HG03025 (cell line): ENCODE measurements around the gene MAML2.

Experiments
- ATAC-seq: cut with Tn5 transposase; IDR thresholded peaks from one replicate; pipeline ENCODE4 v1.9.1; 2021; ENCODE audit warnings: mild to moderate bottlenecking, moderate library complexity; ENCODE audit not compliant: unreplicated experiment, low FRiP score

MAML2 gene

GRCh38 chr11:96339706-96340554 lies 3.1 kb downstream of the MAML2 start:
- no peak for ATAC-seq

DNA sequence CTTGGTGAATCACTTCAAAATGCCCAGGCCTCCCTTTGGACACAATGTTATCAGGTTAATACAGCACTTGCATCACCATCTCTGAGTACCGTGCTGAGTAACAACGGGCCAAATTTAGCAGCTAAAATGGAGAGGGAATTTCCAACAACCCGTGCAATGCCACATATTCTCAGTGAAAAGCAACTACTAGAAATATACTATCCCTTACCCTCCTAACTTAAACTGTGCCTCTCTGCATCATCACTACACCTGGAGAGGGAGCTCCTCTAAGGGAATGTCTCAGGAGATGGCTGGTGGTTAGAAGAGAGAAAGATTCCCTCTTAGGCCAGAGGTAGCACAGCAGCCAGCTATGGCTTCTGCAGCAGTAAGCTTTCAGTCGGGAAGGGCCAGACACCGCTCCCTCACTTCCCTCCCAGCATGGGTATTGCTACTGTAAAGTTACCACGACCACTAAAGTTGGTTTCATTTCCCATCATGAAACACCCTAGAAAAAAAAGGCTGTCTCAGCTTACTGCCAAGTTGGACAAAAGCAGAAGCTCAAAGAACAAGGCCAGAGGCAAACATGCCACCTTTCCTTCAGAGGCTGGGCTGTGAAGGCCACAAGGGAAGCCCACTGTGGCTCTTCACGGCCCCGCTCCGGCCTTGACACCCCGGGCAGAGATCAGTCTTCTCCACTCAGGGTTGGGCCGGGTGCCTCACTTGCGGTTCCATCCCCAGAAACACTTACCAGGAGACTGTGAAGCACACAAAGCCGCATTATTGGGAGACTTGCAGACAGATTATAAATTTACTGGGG lies 3.9 kb downstream of the MAML2 start:
- peak; percentile 39 for ATAC-seq

DNA sequence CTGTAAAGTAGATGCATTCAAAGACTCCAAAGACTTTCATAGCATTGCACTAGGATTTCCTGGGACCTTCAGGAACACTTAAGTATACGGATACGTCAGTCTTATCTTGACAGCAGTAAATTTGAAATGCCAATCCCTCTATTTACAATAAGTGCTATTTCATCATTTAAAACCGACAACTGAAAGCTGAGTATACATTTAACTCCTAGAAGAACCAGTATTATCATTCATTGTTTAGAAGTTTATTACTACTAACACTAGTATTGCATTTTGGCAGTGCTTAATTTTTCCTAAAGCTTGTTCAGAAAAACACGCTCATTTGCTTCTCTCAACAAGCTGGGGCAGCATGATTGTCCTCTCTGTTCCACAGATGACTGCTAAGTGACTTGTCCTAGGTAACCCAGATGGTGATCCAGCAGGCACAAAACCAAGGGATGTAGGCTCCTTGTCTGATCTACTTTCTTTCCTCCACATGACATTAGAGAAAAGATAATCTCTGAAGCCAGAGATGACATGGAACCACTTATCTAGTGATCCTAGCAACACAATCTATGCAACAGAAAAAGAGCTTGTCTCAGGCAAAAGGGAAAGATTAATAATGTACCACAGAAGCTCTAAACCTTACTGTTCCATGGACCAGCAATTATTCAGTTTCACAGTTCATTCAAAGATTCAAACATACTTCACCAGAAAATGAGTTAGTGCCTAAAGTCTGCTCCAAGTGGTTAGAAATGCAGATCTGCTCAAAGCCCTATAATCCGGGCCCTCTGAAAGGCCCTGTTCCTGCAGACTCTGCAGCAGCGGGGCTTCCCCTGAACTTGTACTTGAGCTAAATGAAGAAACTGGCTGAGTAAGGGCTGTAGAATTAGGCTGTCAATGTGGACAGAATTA lies 5.2 kb downstream of the MAML2 start:
- ATAC-seq: peak; percentile 35

- no peak for ATAC-seq
These were observed 7.6 kb downstream of the MAML2 start for GRCh38 chr11:96335388-96335787.

GRCh38 chr11:96334219-96334618 lies 8.8 kb downstream of the MAML2 start:
- ATAC-seq: no peak

GRCh38 chr11:96333191-96333719 lies 9.7 kb downstream of the MAML2 start:
- ATAC-seq: no peak

- no peak for ATAC-seq
These were observed 10.7 kb downstream of the MAML2 start for GRCh38 chr11:96332126-96332771.

DNA sequence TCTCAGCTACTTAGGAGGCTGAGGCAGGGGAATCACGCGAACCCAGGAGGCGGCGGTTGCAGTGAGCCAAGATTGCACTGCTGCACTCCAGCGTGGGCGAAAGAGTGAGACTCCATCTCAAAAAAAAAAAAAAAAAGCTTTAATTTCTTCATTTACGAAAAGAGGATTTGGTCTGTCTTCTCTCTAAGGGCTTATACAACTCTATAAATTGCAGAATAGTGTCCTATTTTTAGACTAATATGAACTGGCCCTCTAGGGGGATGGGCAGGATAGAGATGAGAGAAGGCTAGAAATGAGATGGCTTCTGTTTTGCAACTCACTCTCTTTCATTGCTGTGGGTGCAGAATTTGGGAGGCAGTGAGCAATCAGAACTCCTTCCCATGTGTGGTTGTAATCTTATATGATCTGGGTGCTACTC lies 11.3 kb downstream of the MAML2 start:
- no peak for ATAC-seq

- ATAC-seq: no peak
These were observed 12.5 kb downstream of the MAML2 start for GRCh38 chr11:96330511-96330859.

GRCh38 chr11:96329855-96330510 lies 13.0 kb downstream of the MAML2 start:
- no peak for ATAC-seq

DNA sequence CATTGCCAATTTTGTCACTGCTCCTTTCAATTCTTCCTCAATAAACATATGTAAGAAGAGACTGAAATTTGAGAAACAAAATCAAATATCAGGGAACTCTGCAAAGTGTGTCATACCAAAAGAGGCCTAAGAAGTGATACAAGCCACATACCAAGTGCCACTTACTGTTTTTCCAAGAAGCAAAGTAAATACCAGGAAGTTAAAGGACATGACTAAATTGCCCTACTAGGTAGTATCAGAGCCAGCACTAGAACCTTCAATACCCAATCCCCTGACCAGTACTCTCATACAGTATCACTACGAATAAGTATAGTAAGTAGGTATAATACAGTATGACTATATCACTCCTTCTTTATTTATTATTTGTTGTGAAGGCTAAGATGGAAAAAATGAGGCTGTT lies 13.6 kb downstream of the MAML2 start:
- no peak for ATAC-seq

- ATAC-seq: no peak
These were observed 14.5 kb downstream of the MAML2 start for GRCh38 chr11:96328395-96329010.

- ATAC-seq: no peak
These were observed 16.0 kb downstream of the MAML2 start for GRCh38 chr11:96326959-96327358.

- ATAC-seq: no peak
These were observed 18.1 kb downstream of the MAML2 start for GRCh38 chr11:96324912-96325311.

- ATAC-seq: no peak
These were observed 19.4 kb downstream of the MAML2 start for GRCh38 chr11:96323642-96323985.

GRCh38 chr11:96322775-96323641 lies 20.0 kb downstream of the MAML2 start:
- ATAC-seq: no peak

DNA sequence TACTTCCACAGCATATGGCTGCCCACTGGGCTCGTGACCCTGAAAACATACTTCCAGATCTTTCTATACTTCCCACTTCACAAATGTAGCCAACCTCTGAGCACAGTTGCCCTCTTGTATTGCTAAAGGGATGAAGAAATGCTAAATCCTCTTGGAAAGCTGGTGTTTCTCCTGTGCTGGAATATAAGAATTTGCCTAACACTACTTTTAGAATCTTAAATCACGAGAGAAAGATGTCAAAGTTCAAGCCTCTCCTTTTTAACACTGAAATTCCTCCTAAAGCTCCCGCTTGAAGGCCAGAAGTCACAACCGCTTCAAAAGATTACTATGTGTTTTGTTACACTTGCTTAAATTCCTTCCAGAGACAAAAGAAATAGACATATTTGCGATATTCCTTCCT lies 21.9 kb downstream of the MAML2 start:
- ATAC-seq: no peak

- no peak for ATAC-seq
These were observed 22.9 kb downstream of the MAML2 start for GRCh38 chr11:96319898-96320656.
